A549 (cell line): Measurements from ENCODE around the gene KRT77.

Source experiments
- BHLHE40 ChIP-seq: IDR thresholded peaks from 2 replicates; pipeline ENCODE4 v1.6.1; 2012; ENCODE audit warnings: low read depth, low read length, inconsistent platforms
- CTCF ChIP-seq: fragments of >200 bp; sonication (Bioruptor Twin); formaldehyde crosslinking; IDR thresholded peaks from 3 replicates; pipeline ENCODE4 v1.5.1; 2016
- ELK1 ChIP-seq: fragments of 150-350 bp; IDR thresholded peaks from 2 replicates; pipeline ENCODE4 v1.6.1; 2014; ENCODE audit warnings: low read depth, mild to moderate bottlenecking, low read length
- FOSL2 ChIP-seq, 2 experiments: fragments of 450-650 bp in 1 of 2; fragments of >200 bp in 1 of 2; sonication (Bioruptor Twin) in 1 of 2; formaldehyde crosslinking; IDR thresholded peaks; 2 replicates each; pipeline versions ENCODE4 v1.5.0 to v1.6.1; 2016 to 2020; ENCODE audit warnings: mild to moderate bottlenecking in 1 of 2, moderate library complexity in 1 of 2
- HEYL ChIP-seq: fragments of 250-450 bp; sonication (Bioruptor Pico); IDR thresholded peaks from 2 replicates; pipeline ENCODE4 v1.8.0; 2021; ENCODE audit warnings: mild to moderate bottlenecking, moderate library complexity
- PBX3 ChIP-seq: IDR thresholded peaks from 2 replicates; pipeline ENCODE4 v1.6.1; 2012
- POLR2AphosphoS2 ChIP-seq: conservative IDR thresholded peaks from 2 replicates; pipeline ENCODE4 v1.6.1; 2012; ENCODE audit warnings: low read length, improper control_type of control experiment, inconsistent platforms
- RAD21 ChIP-seq, 2 experiments: fragments of >200 bp in 1 of 2; sonication (Bioruptor Twin) in 1 of 2; formaldehyde crosslinking in 1 of 2; IDR thresholded peaks in 1 of 2; conservative IDR thresholded peaks in 1 of 2; 2 replicates in 1 of 2; 3 replicates in 1 of 2; pipeline ENCODE4 v1.6.1; 2012 to 2018; ENCODE audit warnings: inconsistent platforms in 1 of 2
- ZFP36 ChIP-seq: fragments of 450-650 bp; IDR thresholded peaks from 2 replicates; pipeline ENCODE4 v1.6.1; 2014; ENCODE audit warnings: borderline replicate concordance; ENCODE audit not compliant: partially characterized antibody

GRCh38 chr12:52703424-52703823 is at the start of gene KRT77:
- TF ChIP-seq PBX3 (no peak), POLR2AphosphoS2 (no peak), RAD21 (conservative IDR thresholded peaks at IDR 0.05 in 1 of 2, IDR thresholded peaks at IDR 0.05 in 1 of 2) (no peak), CTCF (no peak), BHLHE40 (no peak), ELK1 (no peak), HEYL (CRISPR knock-in tag) (no peak), ZFP36 (no peak), FOSL2 (IDR thresholded peaks at IDR 0.05) (no peak), FOSL2 (CRISPR knock-in tag; IDR thresholded peaks at IDR 0.05) (no peak)
